Thoracic aorta (tissue), 2 donors: ENCODE results near the gene EMC6. TPM values are rescaled to one million over a fixed set of nuclear protein-coding genes. Genes with fewer than 3 reads are reported as not detected.
"Not testable (repeated sequence)": the region's sequence is repeated elsewhere in the genome, so short reads cannot be mapped to it uniquely, and the experiment has no call there.

Source experiments
- ATAC-seq: fragments of 150-250 bp; one replicate; pipeline ENCODE4 v1.8.0; 2017; ENCODE audit warnings: low read depth; ENCODE audit not compliant: insufficient number of reproducible peaks, low FRiP score
- DNase-seq: peaks from one replicate; pipeline ENCODE4 v3.0.0-alpha.2; 2020; ENCODE audit warnings: low spot score
- H3K27ac ChIP-seq, 2 donors: fragments of 200-600 bp; sonication (generic); 1 replicate in 1 of 2; 2 replicates in 1 of 2; pipeline ENCODE4 v1.5.1; 2016; ENCODE audit warnings: mild to moderate bottlenecking in 2 of 2, moderate library complexity in 2 of 2
- H3K27me3 ChIP-seq: fragments of 200-600 bp; sonication (generic); replicated peaks from 2 replicates; pipeline ENCODE4 v1.6.0; 2016; ENCODE audit warnings: mild to moderate bottlenecking; ENCODE audit not compliant: insufficient read depth
- H3K36me3 ChIP-seq: fragments of 200-600 bp; sonication (generic); one replicate; pipeline ENCODE4 v1.5.1; 2016
- H3K4me1 ChIP-seq, 2 donors: fragments of 200-600 bp; sonication (generic); 1 replicate in 1 of 2; 2 replicates in 1 of 2; pipeline versions ENCODE4 v1.5.1 to v1.6.0; 2016; ENCODE audit warnings: low read depth in 2 of 2, mild to moderate bottlenecking in 1 of 2; ENCODE audit not compliant: control insufficient read depth in 1 of 2
- H3K4me3 ChIP-seq: fragments of 200-600 bp; sonication (generic); 2 replicates; pipeline ENCODE4 v1.5.1; 2016; ENCODE audit warnings: mild to moderate bottlenecking
- H3K9me3 ChIP-seq: fragments of 200-600 bp; sonication (generic); 2 replicates; pipeline ENCODE4 v1.5.1; 2016
- CTCF ChIP-seq: fragments of 200-600 bp; sonication (generic); IDR thresholded peaks from one replicate; pipeline ENCODE4 v1.5.1; 2019; ENCODE audit warnings: antibody characterized with exemption
- total RNA-seq, 2 donors: library from RNA; depleted of rRNA; stranded (reverse); fragments of >200 nt; gene quantifications; one replicate each; pipeline versions ENCODE4 v1.1.0 to v1.2.3, GENCODE V29; 2016

The EMC6 gene
- total RNA-seq, 2 donors from 2014 or later, result 10.8 to 17.6 TPM

- no peak overlapping the region for H3K27ac ChIP-seq
- peaks cover 6% of the 10 kb centered on the region for H3K27me3 ChIP-seq
- TF ChIP-seq CTCF, result no peak
- DNase-seq (no peak), ATAC-seq (no peak)
- peaks cover 3% of the 10 kb centered on the region for H3K9me3 ChIP-seq
- no peak overlapping the region for H3K4me3 ChIP-seq
- H3K36me3 ChIP-seq, result no peaks in the 10 kb centered on the region
- peaks cover 6 to 12% of the 10 kb centered on the region in 2 donors for H3K4me1 ChIP-seq
These were observed 31.3 kb downstream of the EMC6 start for GRCh38 chr17:3699951-3700350.

DNA sequence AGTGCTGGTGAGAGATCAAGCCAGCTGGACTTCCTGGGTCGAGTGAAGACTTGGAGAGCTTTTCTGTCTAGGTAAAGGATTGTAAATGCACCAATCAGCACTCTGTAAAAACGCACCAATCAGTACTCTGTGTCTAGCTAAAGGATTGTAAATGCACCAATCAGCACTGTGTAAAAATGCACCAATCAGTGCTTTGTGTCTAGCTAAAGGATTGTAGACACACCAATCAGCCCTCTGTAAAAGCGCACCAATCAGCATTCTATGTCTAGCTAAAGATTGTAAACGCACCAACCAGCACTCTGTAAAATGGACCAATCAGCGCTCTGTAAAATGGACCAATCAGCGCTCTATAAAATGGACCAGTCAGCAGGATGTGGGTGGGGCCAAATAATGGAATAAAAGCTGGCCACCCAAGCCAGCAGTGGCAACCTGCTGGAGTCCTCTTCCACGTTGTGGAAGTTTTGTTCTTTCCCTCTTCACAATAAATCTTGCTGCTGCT, 33.5 kb downstream of the EMC6 start:
- not testable (repeated sequence) for H3K36me3 ChIP-seq, H3K4me3 ChIP-seq, H3K4me1 ChIP-seq, H3K9me3 ChIP-seq, DNase-seq, H3K27ac ChIP-seq, H3K27me3 ChIP-seq, ATAC-seq

DNA sequence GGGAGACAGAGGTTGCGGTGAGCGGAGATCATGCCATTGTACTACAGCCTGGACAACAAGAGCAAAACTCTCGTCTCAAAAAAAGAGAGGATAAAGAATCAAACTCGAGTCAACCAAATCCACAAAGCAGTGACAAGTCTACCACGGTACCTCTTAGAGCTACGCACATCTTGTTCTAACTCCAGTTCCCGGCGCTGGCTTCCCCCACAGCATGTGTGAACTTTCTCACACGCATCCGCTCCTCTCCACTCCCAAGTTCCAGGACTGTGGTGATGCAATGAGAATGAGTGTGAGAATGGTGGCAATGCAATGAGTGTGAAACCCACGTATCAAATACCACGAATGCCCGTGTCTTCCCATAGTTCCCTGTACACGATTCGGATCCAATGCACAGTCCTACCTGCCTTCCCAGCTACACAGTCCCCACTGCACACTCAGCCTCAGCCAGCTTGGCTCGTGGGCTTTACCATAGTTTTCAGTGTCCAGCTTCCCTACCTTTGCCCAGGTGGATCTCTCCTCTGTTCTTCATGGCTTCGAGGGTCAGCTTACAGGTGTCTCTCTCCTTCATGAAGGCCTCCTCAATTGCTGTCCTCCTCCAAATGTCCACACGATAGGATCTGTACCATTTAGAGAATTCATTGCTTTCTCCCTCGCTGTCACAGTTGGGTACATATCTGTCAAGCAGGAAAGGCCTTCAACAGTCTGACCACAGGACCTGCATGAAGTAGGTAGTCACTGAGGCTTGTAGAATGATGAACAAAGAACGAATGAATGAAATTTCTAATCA, 36.5 kb downstream of the EMC6 start:
- no peak for TF ChIP-seq CTCF

GRCh38 chr17:3705718-3705984, 37.0 kb downstream of the EMC6 start:
- not testable (repeated sequence) for ATAC-seq, DNase-seq, H3K9me3 ChIP-seq, H3K27ac ChIP-seq, H3K36me3 ChIP-seq, H3K4me3 ChIP-seq, H3K4me1 ChIP-seq, H3K27me3 ChIP-seq

More for the DNA sequence above, 36.5 kb downstream of the EMC6 start:
- DNase-seq (no peak), ATAC-seq (no peak)
- no peak overlapping the region for H3K27ac ChIP-seq
- no peaks in the 10 kb centered on the region for H3K4me1 ChIP-seq
- no peaks in the 10 kb centered on the region for H3K36me3 ChIP-seq
- H3K27me3 ChIP-seq, result no peaks in the 10 kb centered on the region
- H3K4me3 ChIP-seq, result no peak overlapping the region
- H3K9me3 ChIP-seq, result no peaks in the 10 kb centered on the region

DNA sequence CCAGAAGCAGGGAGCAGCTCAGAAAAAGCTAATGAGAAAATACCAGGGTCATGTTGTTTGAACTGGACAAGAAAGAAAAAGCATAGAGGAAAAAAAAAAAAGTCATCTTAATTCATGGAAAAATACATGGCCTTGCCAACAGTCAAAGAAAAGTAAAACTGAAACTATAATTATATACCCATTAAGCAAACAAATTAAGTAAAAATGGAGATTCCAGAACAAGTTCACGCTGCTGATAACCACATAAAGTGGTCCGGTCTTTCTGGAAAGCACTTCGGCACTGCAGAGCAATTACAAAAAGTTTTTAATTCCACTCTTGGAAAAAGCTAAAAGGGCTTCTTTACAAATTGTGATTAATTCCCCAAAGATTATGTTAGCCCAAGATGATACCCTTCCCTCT, 39.8 kb downstream of the EMC6 start:
- no peak for ATAC-seq
- no peak for TF ChIP-seq CTCF

DNA sequence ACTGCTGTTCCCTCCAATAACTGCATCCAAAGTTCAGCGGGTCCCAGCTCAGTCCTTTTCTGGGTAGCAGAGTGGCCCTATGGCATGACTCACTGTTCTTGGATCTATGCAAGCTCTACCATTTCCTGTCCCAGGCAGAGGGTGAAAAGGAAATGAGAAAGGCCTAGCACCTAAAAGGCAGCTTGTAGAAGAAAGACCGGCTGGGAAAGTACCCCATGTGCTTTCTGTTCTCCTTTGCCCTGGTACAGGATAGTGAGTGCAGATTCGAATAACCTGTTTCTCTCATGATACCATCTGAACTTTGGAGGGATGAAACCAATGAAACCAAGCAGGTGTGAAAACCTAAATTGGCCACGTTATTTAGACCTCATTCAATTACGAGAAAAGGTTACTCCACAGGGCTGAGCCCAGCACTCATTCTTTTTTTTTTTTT, 42.4 kb downstream of the EMC6 start:
- Histone ChIP-seq H3K4me1 (peaks cover 0 to 3% of the 10 kb centered on the region in 2 donors), H3K36me3 (peaks cover 16% of the 10 kb centered on the region), H3K4me3 (no peak overlapping the region), H3K27me3 (no peaks in the 10 kb centered on the region), H3K9me3 (no peaks in the 10 kb centered on the region), H3K27ac (no peak overlapping the region)
- TF ChIP-seq CTCF, result no peak
- DNase-seq, result no peak
- no peak for ATAC-seq

More for the DNA sequence above, 39.8 kb downstream of the EMC6 start:
- H3K27ac ChIP-seq, result no peak overlapping the region
- no peak for DNase-seq
- H3K4me1 ChIP-seq, result peaks cover 0 to 3% of the 10 kb centered on the region in 2 donors
- peaks cover 5% of the 10 kb centered on the region for H3K36me3 ChIP-seq
- no peak overlapping the region for H3K4me3 ChIP-seq
- no peaks in the 10 kb centered on the region for H3K27me3 ChIP-seq
- H3K9me3 ChIP-seq, result no peaks in the 10 kb centered on the region
